Spleen (tissue), 7 donors: ENCODE results near the gene LDLRAD4.

Source experiments
- POLR2A ChIP-seq, 3 donors: fragments of 450-650 bp; IDR thresholded peaks; one replicate each; pipeline ENCODE4 v1.5.1; 2017; ENCODE audit warnings: antibody characterized with exemption in 3 of 3, mild to moderate bottlenecking in 1 of 3
- POLR2AphosphoS5 ChIP-seq, 3 donors: sonication (generic); formaldehyde crosslinking; IDR thresholded peaks; one replicate each; pipeline ENCODE4 v1.5.1; 2017; ENCODE audit warnings: antibody characterized with exemption in 3 of 3
- TF ChIP-seq, protein P1 (sequence below), 11 experiments: fragments of 200-600 bp in 7 of 11; fragments of 450-650 bp in 4 of 11; sonication (generic) in 4 of 11; IDR thresholded peaks in 8 of 11; conservative IDR thresholded peaks in 3 of 11; 1 replicate in 7 of 11; 2 replicates in 4 of 11; pipeline versions ENCODE4 v1.4.0 to v1.8.0; 2016 to 2021; ENCODE audit warnings: antibody characterized with exemption in 11 of 11, inconsistent platforms in 4 of 11, mild to moderate bottlenecking in 1 of 11
- donor health status: DM: no; HTN: no; CAD: no; lungs with moderate emphysema.
- donor health status: DM: no; HTN: no; CAD: no.
- donor health status: DM: no; HTN: no; CAD: no.

DNA sequence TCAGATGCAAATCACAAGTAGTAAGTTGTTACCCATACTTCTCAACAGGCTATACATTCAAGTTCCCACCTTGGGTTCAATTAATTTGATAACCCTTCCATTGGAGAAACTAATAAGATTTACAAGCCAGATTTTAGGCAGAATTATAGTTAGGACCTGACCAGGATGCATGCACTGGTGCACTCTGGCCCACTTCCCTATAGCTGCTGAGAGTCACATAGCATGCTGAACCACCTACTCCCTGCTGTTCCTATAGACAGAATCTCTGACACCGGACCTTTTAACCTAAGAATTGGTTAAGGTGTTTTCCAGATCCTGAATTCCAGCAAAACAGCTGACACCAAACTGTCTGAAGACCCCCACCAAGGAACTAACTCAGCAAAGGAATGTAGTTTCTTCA is 481.6 kb downstream of the LDLRAD4 start:
- TF ChIP-seq POLR2A (IDR thresholded peaks at IDR 0.05) (no peak), POLR2AphosphoS5 (IDR thresholded peaks at IDR 0.05) (no peak)
- TF ChIP-seq, protein P1, sequence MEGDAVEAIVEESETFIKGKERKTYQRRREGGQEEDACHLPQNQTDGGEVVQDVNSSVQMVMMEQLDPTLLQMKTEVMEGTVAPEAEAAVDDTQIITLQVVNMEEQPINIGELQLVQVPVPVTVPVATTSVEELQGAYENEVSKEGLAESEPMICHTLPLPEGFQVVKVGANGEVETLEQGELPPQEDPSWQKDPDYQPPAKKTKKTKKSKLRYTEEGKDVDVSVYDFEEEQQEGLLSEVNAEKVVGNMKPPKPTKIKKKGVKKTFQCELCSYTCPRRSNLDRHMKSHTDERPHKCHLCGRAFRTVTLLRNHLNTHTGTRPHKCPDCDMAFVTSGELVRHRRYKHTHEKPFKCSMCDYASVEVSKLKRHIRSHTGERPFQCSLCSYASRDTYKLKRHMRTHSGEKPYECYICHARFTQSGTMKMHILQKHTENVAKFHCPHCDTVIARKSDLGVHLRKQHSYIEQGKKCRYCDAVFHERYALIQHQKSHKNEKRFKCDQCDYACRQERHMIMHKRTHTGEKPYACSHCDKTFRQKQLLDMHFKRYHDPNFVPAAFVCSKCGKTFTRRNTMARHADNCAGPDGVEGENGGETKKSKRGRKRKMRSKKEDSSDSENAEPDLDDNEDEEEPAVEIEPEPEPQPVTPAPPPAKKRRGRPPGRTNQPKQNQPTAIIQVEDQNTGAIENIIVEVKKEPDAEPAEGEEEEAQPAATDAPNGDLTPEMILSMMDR (IDR thresholded peaks at IDR 0.05 in 8 of 11, conservative IDR thresholded peaks at IDR 0.05 in 3 of 11) = no peak
